Fibroblast of peridontal ligament (primary cell): Measurements from ENCODE around the gene YTHDF1.

ENCODE experiments used
- DNase-seq: peaks from one replicate; pipeline ENCODE4 v3.0.0-alpha.2; 2010; ENCODE audit errors: extremely low read depth

Gene YTHDF1

GRCh38 chr20:63248835-63249591 lies 33.1 kb upstream of the YTHDF1 start:
- DNase-seq = no peak

- DNase-seq = no peak
Observed at GRCh38 chr20:63247671-63248228, 31.8 kb upstream of the YTHDF1 start.

- DNase-seq = no peak
Observed at GRCh38 chr20:63246490-63247288, 30.8 kb upstream of the YTHDF1 start.

- no peak for DNase-seq
Observed at GRCh38 chr20:63244468-63244867, 28.5 kb upstream of the YTHDF1 start.

- DNase-seq = no peak
Observed at GRCh38 chr20:63243604-63244247, 27.8 kb upstream of the YTHDF1 start.

- no peak for DNase-seq
Observed at GRCh38 chr20:63242736-63243135, 26.8 kb upstream of the YTHDF1 start.

GRCh38 chr20:63241272-63241671 lies 25.3 kb upstream of the YTHDF1 start:
- no peak for DNase-seq

- DNase-seq = no peak
Observed at GRCh38 chr20:63240004-63240403, 24.1 kb upstream of the YTHDF1 start.

GRCh38 chr20:63239431-63239830 lies 23.5 kb upstream of the YTHDF1 start:
- DNase-seq = no peak

- no peak for DNase-seq
Observed at GRCh38 chr20:63238514-63239125, 22.7 kb upstream of the YTHDF1 start.

- DNase-seq = no peak
Observed at GRCh38 chr20:63238031-63238430, 22.1 kb upstream of the YTHDF1 start.

GRCh38 chr20:63236116-63236837 lies 20.3 kb upstream of the YTHDF1 start:
- no peak for DNase-seq

- no peak for DNase-seq
Observed at GRCh38 chr20:63235399-63235983, 19.6 kb upstream of the YTHDF1 start, which contains the start of gene BIRC7. Gene BIRC7, plus strand, starts transcription at chr20:63235905. Its CDS starts 192 bp downstream, at chr20:63236097.

GRCh38 chr20:63234693-63235398 lies 18.9 kb upstream of the YTHDF1 start:
- DNase-seq = no peak

GRCh38 chr20:63233924-63234323 lies 18.0 kb upstream of the YTHDF1 start:
- DNase-seq = no peak

- no peak for DNase-seq
Observed at GRCh38 chr20:63233061-63233344, 17.1 kb upstream of the YTHDF1 start.

GRCh38 chr20:63232235-63233060 lies 16.5 kb upstream of the YTHDF1 start:
- peak; percentile 96 for DNase-seq

- peak; percentile 64 for DNase-seq
Observed at GRCh38 chr20:63230800-63231268, 14.9 kb upstream of the YTHDF1 start.

- no peak for DNase-seq
Observed at GRCh38 chr20:63228806-63229205, 12.9 kb upstream of the YTHDF1 start.
